ENCODE data around the gene DGKH. TPM values are rescaled to one million over a fixed set of nuclear protein-coding genes. Genes with fewer than 3 reads are reported as not detected.

The DGKH gene
- total RNA-seq, 1 experiment from 2014 or later, result 9.2 TPM

GRCh38 chr13:42255886-42256285, 207.4 kb downstream of the DGKH start:
- H3K27ac ChIP-seq (ENCODE audit: low read depth, low read length), result no peak overlapping the region
- H4K20me1 ChIP-seq (ENCODE audit: insufficient read depth), result no peaks in the 10 kb centered on the region
- TF ChIP-seq CBX3 (IDR thresholded peaks at IDR 0.05; ENCODE audit: low read depth) (no peak), POLR2A (IDR thresholded peaks at IDR 0.05; ENCODE audit: borderline replicate concordance, extremely low read depth, insufficient read depth, insufficient read length) (no peak), REST (IDR thresholded peaks at IDR 0.05; ENCODE audit: low read depth) (no peak), MAX (IDR thresholded peaks at IDR 0.05) (no peak), RAD21 (IDR thresholded peaks at IDR 0.05; ENCODE audit: low read depth) (no peak), JUND (IDR thresholded peaks at IDR 0.05) (no peak), ZBTB33 (IDR thresholded peaks at IDR 0.05; ENCODE audit: extremely low read depth, insufficient replicate concordance, low read length) (no peak), ZNF274 (IDR thresholded peaks at IDR 0.05; ENCODE audit: low read depth, low read length) (no peak), YY1 (IDR thresholded peaks at IDR 0.05; ENCODE audit: extremely low read depth, insufficient replicate concordance, low read depth, low read length) (no peak), ZFX (IDR thresholded peaks at IDR 0.05) (no peak), CEBPB (IDR thresholded peaks at IDR 0.05; ENCODE audit: low read depth) (no peak), FOSL1 (IDR thresholded peaks at IDR 0.05; ENCODE audit: low read depth) (no peak), EZH2phosphoT487 (IDR thresholded peaks at IDR 0.05; ENCODE audit: borderline replicate concordance) (no peak), POLR2AphosphoS5 (IDR thresholded peaks at IDR 0.05; ENCODE audit: low read depth, low read length) (no peak)
- ATAC-seq (no peak), DNase-seq (ENCODE audit: low read depth, low spot score) (no peak)
- no TSS peak for BruUV-seq (replicated peaks)
- intact Hi-C loops (cut with micrococcal nuclease), result no loop called here
- no peak overlapping the region for H3K4me3 ChIP-seq (replicated peaks in 1 of 2; ENCODE audit: low read depth in 1 of 2, low read length in 2 of 2)
- ChIA-PET RAD21 (ENCODE audit: low non-redundant PET in 1 of 2, low total read pairs in 2 of 2, uncharacterized antibody in 2 of 2, unreplicated experiment in 2 of 2) (no interaction called here), CTCF (no interaction called here), POLR2A (no interaction called here)
- H3K9me3 ChIP-seq (ENCODE audit: control insufficient read depth in 1 of 2, insufficient read depth in 1 of 2, low read depth in 1 of 2, low read length in 2 of 2), result no peaks in the 10 kb centered on the region
- H3K4me1 ChIP-seq (ENCODE audit: control insufficient read depth in 1 of 2, insufficient read depth in 2 of 2, low read length in 2 of 2), result no peaks in the 10 kb centered on the region
- no peak overlapping the region for H2AFZ ChIP-seq (ENCODE audit: low read depth, low read length, poor library complexity, severe bottlenecking)
- H3K9ac ChIP-seq (ENCODE audit: low read length), result no peak overlapping the region
- no peaks in the 10 kb centered on the region for H3K36me3 ChIP-seq (ENCODE audit: control insufficient read depth in 1 of 2, insufficient read depth in 2 of 2, low read length in 2 of 2)
- H3K4me2 ChIP-seq (ENCODE audit: low read length), result no peak overlapping the region
- H3K9me2 ChIP-seq (ENCODE audit: insufficient read depth), result no peaks in the 10 kb centered on the region
- H3K79me2 ChIP-seq (ENCODE audit: insufficient read depth, low read length), result no peaks in the 10 kb centered on the region
- no peaks in the 10 kb centered on the region for H3K27me3 ChIP-seq (ENCODE audit: insufficient read depth, low read length)

Measured in HCT116 (cell line).